SK-N-SH treated with all-trans-retinoic acid at 6 μM for 48 hours (cell line): Measurements from ENCODE around the gene OCSTAMP.

ENCODE experiments used
- ARNTL ChIP-seq: fragments of 450-650 bp; formaldehyde crosslinking; IDR thresholded peaks from 2 replicates; pipeline ENCODE4 v1.5.0; 2020; ENCODE audit warnings: low read depth, mild to moderate bottlenecking, moderate library complexity, borderline replicate concordance
- ESRRG ChIP-seq: fragments of 250-450 bp; sonication (Bioruptor Pico); IDR thresholded peaks from 2 replicates; pipeline ENCODE4 v1.6.1; 2021; ENCODE audit warnings: mild to moderate bottlenecking
- PATZ1 ChIP-seq: fragments of 250-450 bp; sonication (Bioruptor Pico); IDR thresholded peaks from 2 replicates; pipeline ENCODE4 v1.8.0; 2020; ENCODE audit warnings: mild to moderate bottlenecking, moderate library complexity, borderline replicate concordance
- PPARA ChIP-seq: fragments of 250-450 bp; sonication (Bioruptor Pico); IDR thresholded peaks from 2 replicates; pipeline ENCODE4 v1.5.0; 2020; ENCODE audit warnings: mild to moderate bottlenecking, borderline replicate concordance
- ZC3H10 ChIP-seq: fragments of 250-450 bp; sonication (Bioruptor Pico); IDR thresholded peaks from 2 replicates; pipeline ENCODE4 v1.5.1; 2021; ENCODE audit warnings: mild to moderate bottlenecking, moderate library complexity
- ZFP3 ChIP-seq: fragments of 250-450 bp; sonication (Bioruptor Pico); IDR thresholded peaks from 2 replicates; pipeline ENCODE4 v1.5.0; 2020; ENCODE audit warnings: mild to moderate bottlenecking, moderate library complexity

- TF ChIP-seq ZFP3 (CRISPR knock-in tag) (no peak), ARNTL (CRISPR knock-in tag) (no peak), PATZ1 (no peak), PPARA (CRISPR knock-in tag) (no peak), ESRRG (no peak), ZC3H10 (CRISPR knock-in tag) (no peak)
These were observed 6.5 kb downstream of the OCSTAMP start for GRCh38 chr20:46543959-46544358.
